ENCODE results near the gene MTERF1.

MTERF1 gene

DNA sequence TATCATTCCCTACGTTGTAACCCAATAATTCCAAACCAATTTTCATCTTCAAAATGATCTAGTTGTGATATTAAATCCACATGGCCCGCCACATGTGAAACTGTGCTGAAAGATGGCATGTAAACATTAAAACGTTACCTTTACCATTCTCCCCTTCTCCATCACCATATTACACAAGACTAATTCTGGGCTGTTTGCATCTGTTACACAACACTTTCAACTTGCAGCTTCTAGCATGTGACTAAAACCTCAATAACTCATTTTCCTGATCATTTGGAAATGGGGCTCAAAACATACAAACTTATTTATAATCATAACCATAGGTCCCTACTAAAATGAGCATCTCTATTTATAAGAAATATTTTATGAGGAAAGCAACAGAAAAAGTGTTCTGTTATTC, 4.7 kb downstream of the MTERF1 start:
- H3K27me3 ChIP-seq (ENCODE audit: control insufficient read depth, low read length) = no peaks in the 10 kb centered on the region
- H3F3A ChIP-seq (ENCODE audit: control insufficient read depth, insufficient read depth) = no peaks in the 10 kb centered on the region
- H4K20me1 ChIP-seq (ENCODE audit: control insufficient read depth, insufficient read depth, low read depth, low read length) = no peaks in the 10 kb centered on the region
- H3K36me3 ChIP-seq (ENCODE audit: control insufficient read depth, low read length) = peaks cover 52% of the 10 kb centered on the region
- H3K9me3 ChIP-seq (ENCODE audit: control insufficient read depth, insufficient read depth, low read length) = no peaks in the 10 kb centered on the region
- peaks cover 12% of the 10 kb centered on the region for H3K4me1 ChIP-seq (ENCODE audit: control insufficient read depth, low read length)
- TF ChIP-seq, protein P1, sequence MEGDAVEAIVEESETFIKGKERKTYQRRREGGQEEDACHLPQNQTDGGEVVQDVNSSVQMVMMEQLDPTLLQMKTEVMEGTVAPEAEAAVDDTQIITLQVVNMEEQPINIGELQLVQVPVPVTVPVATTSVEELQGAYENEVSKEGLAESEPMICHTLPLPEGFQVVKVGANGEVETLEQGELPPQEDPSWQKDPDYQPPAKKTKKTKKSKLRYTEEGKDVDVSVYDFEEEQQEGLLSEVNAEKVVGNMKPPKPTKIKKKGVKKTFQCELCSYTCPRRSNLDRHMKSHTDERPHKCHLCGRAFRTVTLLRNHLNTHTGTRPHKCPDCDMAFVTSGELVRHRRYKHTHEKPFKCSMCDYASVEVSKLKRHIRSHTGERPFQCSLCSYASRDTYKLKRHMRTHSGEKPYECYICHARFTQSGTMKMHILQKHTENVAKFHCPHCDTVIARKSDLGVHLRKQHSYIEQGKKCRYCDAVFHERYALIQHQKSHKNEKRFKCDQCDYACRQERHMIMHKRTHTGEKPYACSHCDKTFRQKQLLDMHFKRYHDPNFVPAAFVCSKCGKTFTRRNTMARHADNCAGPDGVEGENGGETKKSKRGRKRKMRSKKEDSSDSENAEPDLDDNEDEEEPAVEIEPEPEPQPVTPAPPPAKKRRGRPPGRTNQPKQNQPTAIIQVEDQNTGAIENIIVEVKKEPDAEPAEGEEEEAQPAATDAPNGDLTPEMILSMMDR (IDR thresholded peaks at IDR 0.05; ENCODE audit: low read depth, low read length, poor library complexity, severe bottlenecking) = no peak
- no peak for TF ChIP-seq EZH2phosphoT487 (IDR thresholded peaks at IDR 0.05; ENCODE audit: borderline replicate concordance, low read length)
- no peak overlapping the region for H3K27ac ChIP-seq (ENCODE audit: low read depth, low read length)
- no peak overlapping the region for H3K4me2 ChIP-seq (ENCODE audit: low read length)
- peaks cover 49% of the 10 kb centered on the region for H3K79me2 ChIP-seq (ENCODE audit: control insufficient read depth, low read length)
- H3K4me3 ChIP-seq (ENCODE audit: low read length) = no peak overlapping the region
- no peaks in the 10 kb centered on the region for H3K9me2 ChIP-seq (replicated peaks; ENCODE audit: control insufficient read depth, low read length)

DNA sequence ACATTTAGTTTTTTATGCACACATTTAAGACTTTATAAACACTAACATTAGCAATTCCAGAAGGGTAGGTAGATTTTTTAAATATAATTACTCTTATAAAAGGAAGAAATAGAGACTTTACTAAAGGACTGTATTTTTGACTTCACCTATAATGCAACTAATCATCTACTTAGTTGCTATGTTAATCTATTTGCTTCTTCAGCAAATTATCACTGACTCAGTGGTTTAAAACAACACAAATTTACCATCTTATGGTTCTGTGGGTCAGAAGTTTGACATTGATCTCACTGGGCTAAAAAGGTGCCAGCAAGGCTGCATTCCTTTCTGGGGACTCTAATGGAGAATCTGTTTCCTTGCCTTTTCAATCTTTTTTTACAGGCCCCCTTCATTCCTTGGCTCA, 7.6 kb downstream of the MTERF1 start:
- TF ChIP-seq, protein P1 (IDR thresholded peaks at IDR 0.05; ENCODE audit: low read depth, low read length, poor library complexity, severe bottlenecking) = no peak
- no peak for TF ChIP-seq EZH2phosphoT487 (IDR thresholded peaks at IDR 0.05; ENCODE audit: borderline replicate concordance, low read length)
- Histone ChIP-seq H3K9me3 (ENCODE audit: control insufficient read depth, insufficient read depth, low read length) (no peaks in the 10 kb centered on the region), H3K27ac (ENCODE audit: low read depth, low read length) (no peak overlapping the region), H3K36me3 (ENCODE audit: control insufficient read depth, low read length) (peaks cover 36% of the 10 kb centered on the region), H3K79me2 (ENCODE audit: control insufficient read depth, low read length) (peaks cover 24% of the 10 kb centered on the region), H3K4me1 (ENCODE audit: control insufficient read depth, low read length) (no peaks in the 10 kb centered on the region), H4K20me1 (ENCODE audit: control insufficient read depth, insufficient read depth, low read depth, low read length) (no peaks in the 10 kb centered on the region), H3K27me3 (ENCODE audit: control insufficient read depth, low read length) (no peaks in the 10 kb centered on the region), H3F3A (ENCODE audit: control insufficient read depth, insufficient read depth) (no peaks in the 10 kb centered on the region), H3K9me2 (replicated peaks; ENCODE audit: control insufficient read depth, low read length) (no peaks in the 10 kb centered on the region), H3K4me3 (ENCODE audit: low read length) (no peak overlapping the region), H3K4me2 (ENCODE audit: low read length) (no peak overlapping the region)

DNA sequence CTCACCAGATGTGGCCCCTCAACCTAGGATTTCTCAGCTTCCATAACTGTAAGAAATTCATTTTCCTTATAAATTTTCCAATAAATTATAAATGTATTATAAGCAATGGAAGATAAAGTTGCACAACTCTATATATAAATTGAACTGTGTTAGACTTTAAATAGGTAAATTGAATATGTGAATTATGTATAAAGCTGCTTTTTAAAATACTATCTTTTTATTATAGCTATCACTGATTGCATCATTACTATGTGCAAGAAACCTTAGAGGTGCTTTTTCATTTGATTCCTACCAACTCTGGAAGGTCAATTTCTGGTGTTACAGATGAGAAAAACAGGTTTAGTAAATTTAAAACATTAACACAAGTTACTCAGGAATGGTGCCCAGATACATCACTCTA, 8.4 kb downstream of the MTERF1 start:
- Histone ChIP-seq H3K27ac (ENCODE audit: low read depth, low read length) (no peak overlapping the region), H3K9me2 (replicated peaks; ENCODE audit: control insufficient read depth, low read length) (no peaks in the 10 kb centered on the region), H3K4me1 (ENCODE audit: control insufficient read depth, low read length) (no peaks in the 10 kb centered on the region), H3K36me3 (ENCODE audit: control insufficient read depth, low read length) (peaks cover 30% of the 10 kb centered on the region), H3K27me3 (ENCODE audit: control insufficient read depth, low read length) (no peaks in the 10 kb centered on the region), H3K9me3 (ENCODE audit: control insufficient read depth, insufficient read depth, low read length) (no peaks in the 10 kb centered on the region), H4K20me1 (ENCODE audit: control insufficient read depth, insufficient read depth, low read depth, low read length) (no peaks in the 10 kb centered on the region), H3K4me3 (ENCODE audit: low read length) (no peak overlapping the region), H3K4me2 (ENCODE audit: low read length) (no peak overlapping the region), H3F3A (ENCODE audit: control insufficient read depth, insufficient read depth) (no peaks in the 10 kb centered on the region), H3K79me2 (ENCODE audit: control insufficient read depth, low read length) (peaks cover 19% of the 10 kb centered on the region)
- TF ChIP-seq, protein P1 (IDR thresholded peaks at IDR 0.05; ENCODE audit: low read depth, low read length, poor library complexity, severe bottlenecking) = no peak
- no peak for TF ChIP-seq EZH2phosphoT487 (IDR thresholded peaks at IDR 0.05; ENCODE audit: borderline replicate concordance, low read length)

DNA sequence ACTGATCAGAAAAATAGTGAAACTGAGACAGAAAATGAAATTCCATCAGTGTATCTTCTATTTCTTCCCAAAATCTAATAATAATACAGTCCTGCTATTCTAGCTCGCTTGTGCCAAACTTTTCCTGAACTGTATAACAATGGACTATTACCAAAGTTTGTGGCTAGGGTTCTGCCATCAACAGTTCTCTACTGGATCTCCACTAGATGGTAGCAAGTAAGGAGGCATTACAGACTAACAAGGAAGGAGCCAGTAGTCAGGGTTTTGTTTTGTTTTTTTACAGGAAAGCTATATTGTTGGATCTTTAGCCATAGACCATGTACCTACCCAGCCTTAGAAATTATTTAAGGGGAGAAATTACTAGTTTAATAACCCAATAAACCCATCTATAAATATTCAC, 10.8 kb downstream of the MTERF1 start:
- H3K9me3 ChIP-seq (ENCODE audit: control insufficient read depth, insufficient read depth, low read length) = no peaks in the 10 kb centered on the region
- no peaks in the 10 kb centered on the region for H3K4me1 ChIP-seq (ENCODE audit: control insufficient read depth, low read length)
- H3K4me2 ChIP-seq (ENCODE audit: low read length) = no peak overlapping the region
- H3K27me3 ChIP-seq (ENCODE audit: control insufficient read depth, low read length) = no peaks in the 10 kb centered on the region
- no peaks in the 10 kb centered on the region for H3K9me2 ChIP-seq (replicated peaks; ENCODE audit: control insufficient read depth, low read length)
- H3K36me3 ChIP-seq (ENCODE audit: control insufficient read depth, low read length) = peaks cover 17% of the 10 kb centered on the region
- no peak overlapping the region for H3K27ac ChIP-seq (ENCODE audit: low read depth, low read length)
- peaks cover 5% of the 10 kb centered on the region for H3K79me2 ChIP-seq (ENCODE audit: control insufficient read depth, low read length)
- no peak overlapping the region for H3K4me3 ChIP-seq (ENCODE audit: low read length)
- no peaks in the 10 kb centered on the region for H4K20me1 ChIP-seq (ENCODE audit: control insufficient read depth, insufficient read depth, low read depth, low read length)
- TF ChIP-seq, protein P1 (IDR thresholded peaks at IDR 0.05; ENCODE audit: low read depth, low read length, poor library complexity, severe bottlenecking) = no peak
- no peak for TF ChIP-seq EZH2phosphoT487 (IDR thresholded peaks at IDR 0.05; ENCODE audit: borderline replicate concordance, low read length)
- H3F3A ChIP-seq (ENCODE audit: control insufficient read depth, insufficient read depth) = no peaks in the 10 kb centered on the region
